ENCODE measurements around the gene SIRT2.

DNA sequence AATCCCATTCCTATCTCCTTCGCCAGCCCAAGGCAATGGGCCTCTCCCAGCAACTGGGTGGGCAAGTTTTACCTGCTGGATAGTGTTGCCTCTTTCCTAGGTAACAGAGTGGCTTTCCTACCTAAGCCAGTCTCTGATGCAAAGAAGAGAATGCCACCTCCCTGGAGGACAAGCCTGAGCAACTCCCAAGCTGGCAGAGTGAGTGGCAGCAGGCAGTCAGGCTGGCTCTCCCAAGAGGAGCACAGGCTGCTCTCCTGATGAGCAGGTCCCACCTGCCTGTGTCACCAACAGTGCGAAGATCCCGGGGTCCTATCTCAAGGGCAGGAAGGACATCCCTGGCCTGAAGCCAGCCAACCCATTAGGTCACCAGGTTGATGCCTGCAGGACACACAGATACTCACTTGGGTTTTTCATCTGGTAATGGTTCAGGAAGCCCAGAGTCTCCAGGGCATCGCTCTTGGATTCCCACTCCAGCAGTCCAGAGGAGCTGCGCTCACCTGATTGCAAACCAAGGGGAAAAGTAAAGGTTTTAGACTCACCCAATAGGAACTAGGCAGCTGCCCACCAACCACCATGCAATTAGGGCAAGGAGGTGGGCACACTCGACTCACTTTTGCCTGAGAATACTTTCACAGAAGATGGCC, 62.3 kb downstream of the SIRT2 start:
- TF ChIP-seq, protein P1, sequence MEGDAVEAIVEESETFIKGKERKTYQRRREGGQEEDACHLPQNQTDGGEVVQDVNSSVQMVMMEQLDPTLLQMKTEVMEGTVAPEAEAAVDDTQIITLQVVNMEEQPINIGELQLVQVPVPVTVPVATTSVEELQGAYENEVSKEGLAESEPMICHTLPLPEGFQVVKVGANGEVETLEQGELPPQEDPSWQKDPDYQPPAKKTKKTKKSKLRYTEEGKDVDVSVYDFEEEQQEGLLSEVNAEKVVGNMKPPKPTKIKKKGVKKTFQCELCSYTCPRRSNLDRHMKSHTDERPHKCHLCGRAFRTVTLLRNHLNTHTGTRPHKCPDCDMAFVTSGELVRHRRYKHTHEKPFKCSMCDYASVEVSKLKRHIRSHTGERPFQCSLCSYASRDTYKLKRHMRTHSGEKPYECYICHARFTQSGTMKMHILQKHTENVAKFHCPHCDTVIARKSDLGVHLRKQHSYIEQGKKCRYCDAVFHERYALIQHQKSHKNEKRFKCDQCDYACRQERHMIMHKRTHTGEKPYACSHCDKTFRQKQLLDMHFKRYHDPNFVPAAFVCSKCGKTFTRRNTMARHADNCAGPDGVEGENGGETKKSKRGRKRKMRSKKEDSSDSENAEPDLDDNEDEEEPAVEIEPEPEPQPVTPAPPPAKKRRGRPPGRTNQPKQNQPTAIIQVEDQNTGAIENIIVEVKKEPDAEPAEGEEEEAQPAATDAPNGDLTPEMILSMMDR (IDR thresholded peaks at IDR 0.05; ENCODE audit: control extremely low read depth in 1 of 3, insufficient read depth in 1 of 3, low read depth in 1 of 3, low read length in 3 of 3): no peak
- TF ChIP-seq ZNF274 (IDR thresholded peaks at IDR 0.05; ENCODE audit: borderline replicate concordance, extremely low read depth, low read length) (no peak), POLR2AphosphoS5 (IDR thresholded peaks at IDR 0.05; ENCODE audit: low read depth, low read length) (peak; percentile 13; the same call in 1 of the 2 replicates)

Measured in H1 (cell line).